WI38 (cell line): ENCODE measurements around the gene SLC5A2.

Experiments
- H3K4me3 ChIP-seq: 2 replicates; pipeline ENCODE4 v1.5.1; 2011; ENCODE audit warnings: low read depth, mild to moderate bottlenecking, control low read depth, low read length
- TF ChIP-seq, protein P1 (sequence below): IDR thresholded peaks from 2 replicates; pipeline ENCODE4 v1.5.1; 2012; ENCODE audit warnings: low read depth, mild to moderate bottlenecking, control low read depth, low read length

Gene SLC5A2

DNA sequence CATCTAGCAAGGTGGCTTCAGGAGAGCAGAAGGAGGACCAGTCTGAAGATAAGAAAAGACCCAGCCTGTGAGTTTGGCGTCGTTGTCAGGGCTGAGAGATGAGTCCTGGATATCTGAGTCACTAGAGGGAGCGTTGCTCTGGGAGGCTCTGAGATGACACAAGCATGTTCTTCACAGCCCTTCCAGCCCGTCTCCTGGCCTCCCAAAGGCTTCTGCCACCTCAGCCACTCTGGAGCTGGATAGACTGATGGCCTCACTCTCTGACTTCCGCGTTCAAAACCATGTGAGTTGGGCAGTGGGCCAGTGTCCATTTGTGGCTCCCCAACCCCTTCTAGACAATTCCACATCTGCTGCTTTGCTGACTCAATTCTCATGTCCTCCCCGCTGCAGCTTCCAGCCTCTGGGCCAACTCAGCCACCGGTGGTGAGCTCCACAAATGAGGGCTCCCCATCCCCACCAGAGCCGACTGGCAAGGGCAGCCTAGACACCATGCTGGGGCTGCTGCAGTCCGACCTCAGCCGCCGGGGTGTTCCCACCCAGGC lies 8.7 kb upstream of the SLC5A2 start:
- TF ChIP-seq, protein P1, sequence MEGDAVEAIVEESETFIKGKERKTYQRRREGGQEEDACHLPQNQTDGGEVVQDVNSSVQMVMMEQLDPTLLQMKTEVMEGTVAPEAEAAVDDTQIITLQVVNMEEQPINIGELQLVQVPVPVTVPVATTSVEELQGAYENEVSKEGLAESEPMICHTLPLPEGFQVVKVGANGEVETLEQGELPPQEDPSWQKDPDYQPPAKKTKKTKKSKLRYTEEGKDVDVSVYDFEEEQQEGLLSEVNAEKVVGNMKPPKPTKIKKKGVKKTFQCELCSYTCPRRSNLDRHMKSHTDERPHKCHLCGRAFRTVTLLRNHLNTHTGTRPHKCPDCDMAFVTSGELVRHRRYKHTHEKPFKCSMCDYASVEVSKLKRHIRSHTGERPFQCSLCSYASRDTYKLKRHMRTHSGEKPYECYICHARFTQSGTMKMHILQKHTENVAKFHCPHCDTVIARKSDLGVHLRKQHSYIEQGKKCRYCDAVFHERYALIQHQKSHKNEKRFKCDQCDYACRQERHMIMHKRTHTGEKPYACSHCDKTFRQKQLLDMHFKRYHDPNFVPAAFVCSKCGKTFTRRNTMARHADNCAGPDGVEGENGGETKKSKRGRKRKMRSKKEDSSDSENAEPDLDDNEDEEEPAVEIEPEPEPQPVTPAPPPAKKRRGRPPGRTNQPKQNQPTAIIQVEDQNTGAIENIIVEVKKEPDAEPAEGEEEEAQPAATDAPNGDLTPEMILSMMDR, result no peak
- H3K4me3 ChIP-seq, result no peak overlapping the region

DNA sequence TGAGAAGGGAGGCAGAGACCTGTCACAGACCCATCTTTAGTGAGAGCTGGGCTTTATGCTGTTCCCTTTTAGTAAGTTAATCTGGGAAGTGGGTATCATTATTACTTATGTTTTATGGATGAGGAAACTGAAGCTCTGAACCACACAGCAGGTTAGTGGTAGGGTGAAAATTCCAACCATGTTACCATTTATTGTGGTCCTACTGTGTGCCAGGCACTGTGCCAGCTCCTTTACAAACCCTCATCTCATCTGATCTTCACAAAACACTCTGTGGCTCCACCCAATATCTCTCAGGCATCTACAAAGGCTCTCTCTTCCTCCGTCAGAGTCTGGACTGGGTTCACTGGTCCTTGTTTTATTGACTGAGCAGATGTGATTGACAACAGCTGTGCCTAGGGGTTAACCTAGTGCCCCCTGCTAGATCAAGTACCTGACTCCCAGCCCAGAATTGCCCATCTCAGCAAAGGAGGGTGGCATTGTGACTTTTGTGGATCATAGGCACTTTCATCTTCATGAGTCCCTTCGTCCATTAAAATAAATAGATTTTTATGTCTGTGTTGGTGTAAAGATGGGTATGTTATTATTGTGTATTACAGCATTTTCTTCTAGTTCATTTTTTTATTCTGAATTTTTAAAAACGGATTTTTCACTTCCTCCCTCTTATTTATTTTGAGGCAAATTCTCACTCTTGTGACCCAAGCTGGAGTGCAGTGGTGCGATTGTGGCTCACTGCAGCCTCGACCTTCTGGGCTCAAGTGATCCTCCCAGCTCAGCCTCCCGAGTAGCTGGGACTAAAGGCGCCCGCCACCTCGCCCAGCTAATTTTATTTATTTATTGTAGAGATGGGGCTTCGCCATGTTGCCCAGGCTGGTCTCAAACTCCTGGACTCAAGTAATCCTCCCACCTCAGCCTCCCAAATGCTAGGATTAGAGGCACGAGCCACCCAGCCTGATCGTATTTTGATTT lies 7.9 kb upstream of the SLC5A2 start:
- H3K4me3 ChIP-seq, result no peak overlapping the region
- TF ChIP-seq, protein P1, result no peak

DNA sequence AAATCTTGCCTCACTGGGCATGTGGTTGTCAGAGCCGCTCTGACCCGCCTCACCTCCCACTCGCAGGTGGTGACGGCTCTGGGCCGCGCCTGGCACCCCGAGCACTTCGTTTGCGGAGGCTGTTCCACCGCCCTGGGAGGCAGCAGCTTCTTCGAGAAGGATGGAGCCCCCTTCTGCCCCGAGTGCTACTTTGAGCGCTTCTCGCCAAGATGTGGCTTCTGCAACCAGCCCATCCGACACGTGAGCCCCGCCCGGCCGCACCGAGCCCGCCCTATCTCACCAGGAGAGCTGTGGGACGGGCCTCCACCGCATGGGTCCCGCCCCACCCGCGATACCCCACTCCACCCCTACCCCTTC lies 7.0 kb upstream of the SLC5A2 start:
- TF ChIP-seq, protein P1, result no peak
- no peak overlapping the region for H3K4me3 ChIP-seq

DNA sequence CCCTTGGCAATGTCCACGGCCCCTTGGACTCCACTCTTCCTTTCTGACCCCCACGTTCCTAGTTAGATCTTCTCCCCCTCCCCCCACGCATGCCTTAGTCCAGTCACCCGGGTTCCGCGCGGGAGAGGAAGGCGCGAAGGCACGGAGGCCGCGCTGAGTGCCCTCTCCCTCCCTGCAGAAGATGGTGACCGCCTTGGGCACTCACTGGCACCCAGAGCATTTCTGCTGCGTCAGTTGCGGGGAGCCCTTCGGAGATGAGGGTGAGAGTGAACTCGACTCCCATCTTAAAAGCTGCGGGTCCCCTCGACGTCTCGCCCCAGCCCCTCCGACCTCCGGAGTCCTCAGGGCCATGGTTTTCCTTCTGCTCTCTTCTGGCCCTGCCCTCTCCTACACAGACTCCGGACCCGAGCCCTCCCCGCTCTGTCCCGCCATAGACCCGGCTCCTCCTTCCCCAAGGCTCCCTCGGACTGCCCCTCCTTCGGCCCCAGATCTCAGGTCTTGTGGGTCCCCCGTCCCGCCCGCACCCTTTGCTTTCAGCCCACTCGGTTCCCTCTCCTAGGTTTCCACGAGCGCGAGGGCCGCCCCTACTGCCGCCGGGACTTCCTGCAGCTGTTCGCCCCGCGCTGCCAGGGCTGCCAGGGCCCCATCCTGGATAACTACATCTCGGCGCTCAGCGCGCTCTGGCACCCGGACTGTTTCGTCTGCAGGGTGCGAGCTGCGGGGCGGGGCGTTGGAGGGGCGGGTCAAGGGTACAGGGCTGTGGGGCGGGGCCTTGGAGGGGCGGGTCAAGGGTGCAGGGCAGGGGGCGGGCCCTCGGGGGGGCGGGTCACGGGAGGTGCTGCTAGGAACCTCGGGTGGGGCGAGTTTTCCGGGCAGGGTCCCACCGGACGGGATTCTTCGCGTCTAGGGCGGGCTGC lies 6.4 kb upstream of the SLC5A2 start:
- TF ChIP-seq, protein P1, result no peak
- no peak overlapping the region for H3K4me3 ChIP-seq

DNA sequence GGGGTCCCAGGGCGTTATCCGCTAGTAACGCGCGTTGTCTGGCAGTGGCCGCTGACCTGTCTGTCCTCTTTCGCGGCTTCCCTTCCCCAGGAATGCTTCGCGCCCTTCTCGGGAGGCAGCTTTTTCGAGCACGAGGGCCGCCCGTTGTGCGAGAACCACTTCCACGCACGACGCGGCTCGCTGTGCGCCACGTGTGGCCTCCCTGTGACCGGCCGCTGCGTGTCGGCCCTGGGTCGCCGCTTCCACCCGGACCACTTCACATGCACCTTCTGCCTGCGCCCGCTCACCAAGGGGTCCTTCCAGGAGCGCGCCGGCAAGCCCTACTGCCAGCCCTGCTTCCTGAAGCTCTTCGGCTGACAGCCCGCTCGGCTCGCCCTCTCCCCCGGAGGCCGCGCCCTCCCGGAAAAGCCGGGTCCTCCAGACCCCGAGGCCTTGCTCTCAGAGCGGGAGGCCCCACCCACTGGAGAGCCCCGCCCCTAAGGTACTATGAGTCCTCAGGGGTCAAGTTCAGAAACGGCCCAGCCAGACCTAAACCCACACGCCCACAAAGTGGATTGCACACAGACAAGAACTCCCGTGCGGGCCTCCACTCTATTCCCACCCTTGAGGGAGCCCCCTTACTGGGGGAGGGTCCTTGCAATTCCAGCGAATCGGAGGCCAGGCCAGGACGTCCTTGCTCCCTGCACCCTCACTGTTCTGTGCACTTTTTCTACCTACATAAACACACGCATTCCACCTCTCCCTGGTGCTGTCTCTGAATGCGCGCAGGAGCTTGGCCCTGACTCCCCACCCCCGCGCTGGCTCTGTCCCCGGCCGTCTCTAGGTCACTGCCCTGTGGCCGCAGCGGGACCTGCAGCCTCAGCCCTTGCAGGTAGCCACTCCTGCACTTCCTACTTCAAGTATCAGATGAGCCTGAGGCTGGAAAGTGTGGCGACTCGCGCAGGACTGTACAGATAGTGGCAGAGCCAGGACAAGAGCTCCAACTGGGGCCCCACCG lies 5.4 kb upstream of the SLC5A2 start:
- TF ChIP-seq, protein P1, result no peak
- no peak overlapping the region for H3K4me3 ChIP-seq

DNA sequence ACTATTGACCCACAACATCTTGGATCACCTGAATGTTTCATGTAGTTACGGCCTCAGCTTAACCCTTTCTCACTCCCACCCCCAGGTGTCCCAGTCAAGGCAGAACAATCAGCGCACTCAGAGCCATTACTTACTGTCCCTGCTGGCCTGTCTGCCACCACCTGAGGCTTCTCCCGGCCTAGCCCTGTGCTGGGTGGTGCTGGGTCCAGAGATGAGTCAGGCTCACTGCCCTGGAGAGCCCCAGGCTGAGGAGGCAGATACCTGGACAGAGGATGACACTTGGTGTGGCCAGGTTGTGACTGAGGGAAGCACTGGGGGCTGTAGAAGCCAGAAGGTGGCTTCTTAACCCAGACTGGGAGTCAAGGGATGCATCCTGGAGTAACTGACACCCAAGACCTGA lies 4.0 kb upstream of the SLC5A2 start:
- TF ChIP-seq, protein P1, result no peak
- no peak overlapping the region for H3K4me3 ChIP-seq
